GM12878 (cell line): ENCODE results near the gene USP2. TPM values are rescaled to one million over a fixed set of nuclear protein-coding genes. Genes with fewer than 3 reads are reported as not detected.

ENCODE experiments used
- ASH2L ChIP-seq: fragments of 300-600, 200-600 bp; sonication (generic); IDR thresholded peaks from 2 replicates; pipeline ENCODE4 v1.6.1; 2017; ENCODE audit warnings: low read depth, mild to moderate bottlenecking, borderline replicate concordance
- CBFB ChIP-seq: IDR thresholded peaks from 2 replicates; pipeline ENCODE4 v1.6.1; 2016; ENCODE audit warnings: antibody characterized with exemption, low read depth
- CHD4 ChIP-seq: fragments of 200-600 bp; sonication (generic); IDR thresholded peaks from 2 replicates; pipeline ENCODE4 v1.6.1; 2016; ENCODE audit warnings: mild to moderate bottlenecking
- CREM ChIP-seq: IDR thresholded peaks from 2 replicates; pipeline ENCODE4 v1.6.1; 2014; ENCODE audit warnings: antibody characterized with exemption, low read depth
- EED ChIP-seq: sonication (generic); IDR thresholded peaks from 2 replicates; pipeline ENCODE4 v1.6.1; 2016; ENCODE audit warnings: antibody characterized with exemption, low read depth
- EZH2 ChIP-seq: IDR thresholded peaks from 2 replicates; pipeline ENCODE4 v1.6.1; 2012; ENCODE audit warnings: low read depth, mild to moderate bottlenecking, control low read depth, inconsistent platforms, low read length, borderline replicate concordance; ENCODE audit not compliant: control insufficient read depth
- GABPA ChIP-seq: IDR thresholded peaks from 2 replicates; pipeline ENCODE4 v1.6.1; 2014; ENCODE audit warnings: antibody characterized with exemption, low read depth, mild to moderate bottlenecking, inconsistent platforms
- HDAC6 ChIP-seq: fragments of 200-600 bp; sonication (generic); IDR thresholded peaks from one replicate; pipeline ENCODE4 v1.8.0; 2017; ENCODE audit warnings: antibody characterized with exemption; ENCODE audit not compliant: unreplicated experiment
- IRF4 ChIP-seq: IDR thresholded peaks from 2 replicates; pipeline ENCODE4 v1.6.1; 2011; ENCODE audit warnings: low read depth, low read length
- KDM1A ChIP-seq: fragments of 200-600 bp; sonication (generic); IDR thresholded peaks from 2 replicates; pipeline ENCODE4 v1.6.1; 2016; ENCODE audit warnings: borderline replicate concordance
- KLF5 ChIP-seq: fragments of 450-650 bp; IDR thresholded peaks from 2 replicates; pipeline ENCODE4 v1.6.1; 2014; ENCODE audit warnings: mild to moderate bottlenecking; ENCODE audit not compliant: partially characterized antibody
- MTA2 ChIP-seq: fragments of 450-650 bp; IDR thresholded peaks from 2 replicates; pipeline ENCODE4 v1.6.1; 2016; ENCODE audit warnings: low read depth, mild to moderate bottlenecking, moderate library complexity
- PBX3 ChIP-seq: IDR thresholded peaks from 2 replicates; pipeline ENCODE4 v1.6.1; 2011; ENCODE audit warnings: mild to moderate bottlenecking, low read depth, low read length, moderate library complexity; ENCODE audit not compliant: insufficient replicate concordance
- PML ChIP-seq: IDR thresholded peaks from 2 replicates; pipeline ENCODE4 v1.6.1; 2012; ENCODE audit warnings: low read length, inconsistent platforms
- POLR2AphosphoS2 ChIP-seq: IDR thresholded peaks from 2 replicates; pipeline ENCODE4 v1.6.1; 2011; ENCODE audit warnings: low read depth, mild to moderate bottlenecking, low read length, improper control_type of control experiment, moderate library complexity
- PRDM15 ChIP-seq: fragments of 450-650 bp; formaldehyde crosslinking; IDR thresholded peaks from 2 replicates; pipeline ENCODE4 v1.4.0; 2020; ENCODE audit warnings: mild to moderate bottlenecking, moderate library complexity
- RAD51 ChIP-seq: fragments of 450-650 bp; IDR thresholded peaks from 2 replicates; pipeline ENCODE4 v1.6.1; 2016; ENCODE audit warnings: moderate library complexity, mild to moderate bottlenecking, inconsistent platforms
- TCF7 ChIP-seq: IDR thresholded peaks from 2 replicates; pipeline ENCODE4 v1.6.1; 2014; ENCODE audit warnings: antibody characterized with exemption, borderline replicate concordance
- YY1 ChIP-seq: IDR thresholded peaks from 2 replicates; pipeline ENCODE4 v1.6.1; 2011; ENCODE audit warnings: low read depth, mild to moderate bottlenecking, low read length
- ZBED1 ChIP-seq: IDR thresholded peaks from 2 replicates; pipeline ENCODE4 v1.6.1; 2016; ENCODE audit warnings: borderline replicate concordance
- ZNF217 ChIP-seq: fragments of 450-650 bp; IDR thresholded peaks from 2 replicates; pipeline ENCODE4 v1.6.1; 2017; ENCODE audit warnings: antibody characterized with exemption, mild to moderate bottlenecking
- polyA plus RNA-seq, 11 experiments: library from polyadenylated mRNA; depleted of rRNA in 4 of 11; unstranded in 6 of 11; stranded (reverse) in 5 of 11; fragments of >200 nt; fragmentation: Nextera tagmentation in 4 of 11; fragmentation: Illumina TruSeq in 1 of 11; extraction: Ambion mirVana in 4 of 11; extraction: Trizol in 1 of 11; gene quantifications; 1 replicate in 1 of 11; 2 replicates in 10 of 11; pipeline versions ENCODE4 v1.2.1 to v1.2.3, GENCODE V29; 2011 to 2016; ENCODE audit warnings: inconsistent platforms in 2 of 11, missing spikeins in 2 of 11, low read depth in 1 of 11
- total RNA-seq, 4 experiments: library from RNA; depleted of rRNA in 3 of 4; stranded (reverse); fragments of >200 nt in 3 of 4; fragmentation: Illumina TruSeq in 1 of 4; extraction: Trizol in 1 of 4; gene quantifications; 2 replicates each; pipeline versions ENCODE4 v1.2.1 to v1.2.3, GENCODE V29; 2013 to 2021
- TF ChIP-seq, protein P1 (sequence below): IDR thresholded peaks from 2 replicates; pipeline ENCODE4 v1.6.1; 2011; ENCODE audit warnings: borderline replicate concordance, low read depth, mild to moderate bottlenecking, moderate library complexity, low read length; ENCODE audit not compliant: insufficient read depth, poor library complexity, severe bottlenecking
- TF ChIP-seq, protein P2 (sequence below): IDR thresholded peaks from 2 replicates; pipeline ENCODE4 v1.6.1; 2012; ENCODE audit warnings: low read length, inconsistent platforms

The USP2 gene
- total and polyA plus RNA-seq, 10 of the 15 experiments (the other 5 are each of a cell fraction or from before 2014, with no cell fraction given): 0.03 to 0.13 (median 0.06) TPM; not detected in 4

DNA sequence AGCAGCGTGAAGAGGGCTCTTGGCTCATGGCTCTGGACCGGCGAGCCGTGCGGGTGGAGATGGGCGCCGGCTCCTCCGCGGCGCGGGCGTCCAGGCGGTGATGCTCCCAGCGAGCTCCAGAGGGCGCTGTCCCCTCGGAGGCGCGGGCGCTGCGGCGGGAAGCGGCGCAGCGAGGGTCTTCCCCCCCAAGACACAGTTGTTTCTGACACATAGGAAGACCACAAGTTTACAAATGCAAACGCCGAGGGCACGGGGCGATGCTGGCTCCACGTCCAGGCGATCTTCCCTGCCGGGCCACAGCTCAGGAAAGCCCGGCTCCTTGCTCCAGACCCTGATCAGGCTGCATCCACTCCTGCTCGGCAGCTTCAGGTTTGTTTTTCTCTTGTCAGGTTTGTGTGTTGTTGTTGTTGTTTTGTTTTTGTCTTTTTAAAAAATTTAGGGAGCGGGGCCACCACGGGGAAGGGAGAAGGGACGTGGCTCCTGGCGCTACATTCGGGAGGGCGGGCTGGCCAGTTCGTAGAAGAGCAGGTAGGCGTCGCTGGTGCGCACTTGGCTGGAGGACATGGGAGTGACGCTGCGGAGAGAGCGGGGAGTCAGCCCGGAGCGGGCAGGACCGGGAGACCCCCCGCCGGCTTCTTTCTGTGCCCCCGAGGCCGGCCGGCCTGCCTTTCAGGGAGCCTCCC lies 25.0 kb downstream of the USP2 start (continued):
- no peak for TF ChIP-seq CHD4
- no peak for TF ChIP-seq EZH2
- no peak for TF ChIP-seq KLF5
- no peak for TF ChIP-seq RAD51
- no peak for TF ChIP-seq GABPA
- TF ChIP-seq YY1: peak; percentile 41
- TF ChIP-seq, protein P1, sequence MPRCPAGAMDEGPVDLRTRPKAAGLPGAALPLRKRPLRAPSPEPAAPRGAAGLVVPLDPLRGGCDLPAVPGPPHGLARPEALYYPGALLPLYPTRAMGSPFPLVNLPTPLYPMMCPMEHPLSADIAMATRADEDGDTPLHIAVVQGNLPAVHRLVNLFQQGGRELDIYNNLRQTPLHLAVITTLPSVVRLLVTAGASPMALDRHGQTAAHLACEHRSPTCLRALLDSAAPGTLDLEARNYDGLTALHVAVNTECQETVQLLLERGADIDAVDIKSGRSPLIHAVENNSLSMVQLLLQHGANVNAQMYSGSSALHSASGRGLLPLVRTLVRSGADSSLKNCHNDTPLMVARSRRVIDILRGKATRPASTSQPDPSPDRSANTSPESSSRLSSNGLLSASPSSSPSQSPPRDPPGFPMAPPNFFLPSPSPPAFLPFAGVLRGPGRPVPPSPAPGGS: no peak
- TF ChIP-seq ASH2L: no peak
- TF ChIP-seq, protein P2, sequence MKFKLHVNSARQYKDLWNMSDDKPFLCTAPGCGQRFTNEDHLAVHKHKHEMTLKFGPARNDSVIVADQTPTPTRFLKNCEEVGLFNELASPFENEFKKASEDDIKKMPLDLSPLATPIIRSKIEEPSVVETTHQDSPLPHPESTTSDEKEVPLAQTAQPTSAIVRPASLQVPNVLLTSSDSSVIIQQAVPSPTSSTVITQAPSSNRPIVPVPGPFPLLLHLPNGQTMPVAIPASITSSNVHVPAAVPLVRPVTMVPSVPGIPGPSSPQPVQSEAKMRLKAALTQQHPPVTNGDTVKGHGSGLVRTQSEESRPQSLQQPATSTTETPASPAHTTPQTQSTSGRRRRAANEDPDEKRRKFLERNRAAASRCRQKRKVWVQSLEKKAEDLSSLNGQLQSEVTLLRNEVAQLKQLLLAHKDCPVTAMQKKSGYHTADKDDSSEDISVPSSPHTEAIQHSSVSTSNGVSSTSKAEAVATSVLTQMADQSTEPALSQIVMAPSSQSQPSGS: no peak
- no peak for TF ChIP-seq CBFB
- no peak for TF ChIP-seq ZBED1
- TF ChIP-seq KDM1A: no peak
- no peak for TF ChIP-seq HDAC6
- no peak; the same call in none of the 2 replicates for TF ChIP-seq CREM
- TF ChIP-seq POLR2AphosphoS2: no peak
- no peak for TF ChIP-seq TCF7
- TF ChIP-seq ZNF217: no peak
- TF ChIP-seq IRF4: 0 out of 2 replicates have a peak, but pooled peaks have one; percentile 14
- TF ChIP-seq PBX3: no peak
- no peak for TF ChIP-seq EED
- no peak for TF ChIP-seq PML
- no peak for TF ChIP-seq PRDM15 (CRISPR knock-in tag)
- no peak for TF ChIP-seq MTA2
